ENCODE results near the gene C9. TPM values are rescaled to one million over a fixed set of nuclear protein-coding genes. Genes with fewer than 3 reads are reported as not detected.

The C9 gene
- total and polyA plus RNA-seq, 3 donors from 2014 or later = 0.16 to 0.95 (median 0.74) TPM

DNA sequence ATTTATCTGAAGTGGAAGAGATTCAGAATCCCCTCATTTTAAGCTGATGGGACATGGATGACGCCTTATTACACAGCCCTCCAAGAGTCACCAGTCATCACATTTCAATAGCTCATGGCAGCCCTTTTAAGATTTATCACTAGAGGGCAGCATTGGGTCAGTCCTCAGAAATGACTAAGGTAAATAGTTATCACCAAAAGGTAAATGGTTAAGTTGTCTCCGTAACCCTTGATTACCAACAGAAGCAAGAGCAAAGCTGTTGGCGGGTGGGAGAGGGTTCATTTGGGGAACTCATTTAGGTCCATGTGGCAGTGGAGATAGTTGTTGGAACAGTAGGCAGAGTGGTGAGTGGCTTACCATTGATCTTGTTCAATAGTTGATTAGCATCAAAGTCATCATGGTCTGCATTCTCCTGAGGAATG is 12.0 kb upstream of the C9 start:
- H3K27ac ChIP-seq = no peak overlapping the region
- 64 to 70% methylated on average over 3 of the region's 3 CpGs for WGBS, 2 donors
- no peaks in the 10 kb centered on the region for H3K36me3 ChIP-seq (ENCODE audit: low read depth, missing control alignments)
- H3K4me3 ChIP-seq = no peak overlapping the region
- peak; percentile 55 for DNase-seq
- no peaks in the 10 kb centered on the region for H3K4me1 ChIP-seq
- TF ChIP-seq, protein P1, sequence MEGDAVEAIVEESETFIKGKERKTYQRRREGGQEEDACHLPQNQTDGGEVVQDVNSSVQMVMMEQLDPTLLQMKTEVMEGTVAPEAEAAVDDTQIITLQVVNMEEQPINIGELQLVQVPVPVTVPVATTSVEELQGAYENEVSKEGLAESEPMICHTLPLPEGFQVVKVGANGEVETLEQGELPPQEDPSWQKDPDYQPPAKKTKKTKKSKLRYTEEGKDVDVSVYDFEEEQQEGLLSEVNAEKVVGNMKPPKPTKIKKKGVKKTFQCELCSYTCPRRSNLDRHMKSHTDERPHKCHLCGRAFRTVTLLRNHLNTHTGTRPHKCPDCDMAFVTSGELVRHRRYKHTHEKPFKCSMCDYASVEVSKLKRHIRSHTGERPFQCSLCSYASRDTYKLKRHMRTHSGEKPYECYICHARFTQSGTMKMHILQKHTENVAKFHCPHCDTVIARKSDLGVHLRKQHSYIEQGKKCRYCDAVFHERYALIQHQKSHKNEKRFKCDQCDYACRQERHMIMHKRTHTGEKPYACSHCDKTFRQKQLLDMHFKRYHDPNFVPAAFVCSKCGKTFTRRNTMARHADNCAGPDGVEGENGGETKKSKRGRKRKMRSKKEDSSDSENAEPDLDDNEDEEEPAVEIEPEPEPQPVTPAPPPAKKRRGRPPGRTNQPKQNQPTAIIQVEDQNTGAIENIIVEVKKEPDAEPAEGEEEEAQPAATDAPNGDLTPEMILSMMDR (IDR thresholded peaks at IDR 0.05) = peak; percentile 27 to 70 (median 57)
- TF ChIP-seq POLR2A (IDR thresholded peaks at IDR 0.05) = no peak
- intact Hi-C loops (cut with DNase I; ENCODE audit: low total_unique reads) = loop anchor here (10.0 kb wide), 1 partner anchor 168 kb away; no protein-coding TSS in a partner anchor
- H3K9me3 ChIP-seq = no peaks in the 10 kb centered on the region
- no peaks in the 10 kb centered on the region for H3K27me3 ChIP-seq

DNA sequence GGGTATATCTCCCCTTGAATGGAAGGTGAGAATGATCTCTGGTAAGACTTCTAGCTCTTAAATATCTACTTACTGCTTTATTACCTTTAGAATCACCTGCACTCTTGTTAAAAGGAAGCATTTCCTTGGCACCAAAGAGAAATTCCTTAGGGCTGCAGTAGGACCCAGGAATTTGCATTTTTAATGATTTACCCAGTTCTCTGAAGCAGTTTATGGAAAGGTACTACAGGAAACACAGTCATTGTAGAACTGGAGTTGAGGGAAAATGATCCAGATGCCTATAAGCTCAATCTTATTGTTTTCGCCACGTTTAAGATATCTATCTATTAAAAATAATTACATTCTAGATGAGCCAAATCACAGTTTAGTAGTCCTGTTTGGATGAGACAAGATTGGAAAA is 9.5 kb upstream of the C9 start:
- H3K27ac ChIP-seq = no peak overlapping the region
- H3K36me3 ChIP-seq (ENCODE audit: low read depth, missing control alignments) = no peaks in the 10 kb centered on the region
- H3K27me3 ChIP-seq = no peaks in the 10 kb centered on the region
- no peak for DNase-seq
- H3K9me3 ChIP-seq = no peaks in the 10 kb centered on the region
- H3K4me3 ChIP-seq = no peak overlapping the region
- WGBS, 2 donors = 92 to 95% methylated on average over 2 of the region's 2 CpGs
- H3K4me1 ChIP-seq = no peaks in the 10 kb centered on the region
- intact Hi-C loops (cut with DNase I; ENCODE audit: low total_unique reads) = loop anchor here (10.0 kb wide), 1 partner anchor 171 kb away; no protein-coding TSS in a partner anchor
- TF ChIP-seq POLR2A (IDR thresholded peaks at IDR 0.05) = no peak
- TF ChIP-seq, protein P1 (IDR thresholded peaks at IDR 0.05) = no peak

DNA sequence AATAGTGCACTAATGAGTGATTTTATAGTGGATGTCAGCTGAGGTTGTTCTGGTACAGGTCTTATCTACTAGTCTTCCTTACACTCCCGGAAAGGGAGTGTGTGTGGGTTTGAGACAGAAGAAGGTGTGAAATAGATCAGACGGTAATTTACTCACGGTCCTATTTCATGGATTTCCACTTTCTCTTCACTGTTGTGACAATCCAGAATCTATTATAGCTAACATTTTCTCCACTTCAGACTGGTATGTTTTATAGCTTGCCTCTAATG is 7.0 kb upstream of the C9 start:
- intact Hi-C loops (cut with DNase I; ENCODE audit: low total_unique reads) = loop anchor here (10.0 kb wide), 1 partner anchor 174 kb away; no protein-coding TSS in a partner anchor
- no peaks in the 10 kb centered on the region for H3K27me3 ChIP-seq
- H3K4me3 ChIP-seq = no peak overlapping the region
- no peak for DNase-seq
- no peaks in the 10 kb centered on the region for H3K4me1 ChIP-seq
- TF ChIP-seq POLR2A (IDR thresholded peaks at IDR 0.05) = no peak
- TF ChIP-seq, protein P1 (IDR thresholded peaks at IDR 0.05) = no peak
- no peaks in the 10 kb centered on the region for H3K36me3 ChIP-seq (ENCODE audit: low read depth, missing control alignments)
- H3K9me3 ChIP-seq = no peaks in the 10 kb centered on the region
- WGBS, 2 donors = 57% methylated on average over 3 of the region's 3 CpGs
- H3K27ac ChIP-seq = no peak overlapping the region

DNA sequence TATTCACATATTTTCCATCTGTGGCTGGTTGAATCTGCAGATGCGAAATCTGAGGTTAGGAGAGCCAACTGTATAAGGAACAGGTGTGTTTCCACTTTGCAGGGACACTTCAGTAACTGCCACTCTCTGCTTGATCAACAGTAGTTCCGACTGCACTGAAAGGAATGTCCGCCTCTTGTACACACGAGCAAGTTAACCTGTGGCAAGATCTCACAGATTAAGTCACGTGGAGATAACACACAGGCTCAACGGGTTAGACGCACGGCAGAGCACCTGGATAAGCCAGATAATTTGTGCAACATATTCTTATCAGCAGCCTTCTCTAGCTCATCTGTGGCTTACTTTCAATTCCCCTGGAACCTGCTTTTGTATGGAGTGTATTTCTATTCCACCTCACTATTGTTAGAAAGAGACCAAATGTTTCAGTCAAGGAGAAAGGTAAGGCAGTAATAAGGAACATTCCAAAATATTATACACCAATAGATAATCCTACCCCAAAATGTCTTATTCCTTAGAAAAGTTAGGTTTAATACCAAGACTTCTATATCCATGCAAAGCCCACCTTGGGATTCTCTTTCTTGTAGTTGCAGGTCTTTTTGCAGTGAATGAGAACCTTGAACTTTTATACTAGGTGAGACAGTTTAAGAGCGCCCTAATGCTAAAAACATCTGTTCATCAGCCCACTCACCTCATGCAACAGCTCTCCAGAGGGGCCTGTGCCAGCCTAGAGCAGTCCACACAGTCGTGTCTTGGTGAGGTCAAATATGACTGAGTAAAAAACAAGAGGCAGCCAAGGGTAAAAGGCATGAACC is 6.5 kb upstream of the C9 start:
- WGBS, 2 donors = 67 to 75% methylated on average over 10 of the region's 10 CpGs
- intact Hi-C loops (cut with DNase I; ENCODE audit: low total_unique reads) = loop anchor here (10.0 kb wide), 1 partner anchor 174 kb away; no protein-coding TSS in a partner anchor
- Histone ChIP-seq H3K27ac (no peak overlapping the region), H3K27me3 (no peaks in the 10 kb centered on the region), H3K4me1 (no peaks in the 10 kb centered on the region), H3K36me3 (ENCODE audit: low read depth, missing control alignments) (no peaks in the 10 kb centered on the region), H3K4me3 (no peak overlapping the region), H3K9me3 (no peaks in the 10 kb centered on the region)
- DNase-seq = no peak
- TF ChIP-seq, protein P1 (IDR thresholded peaks at IDR 0.05) = no peak
- no peak for TF ChIP-seq POLR2A (IDR thresholded peaks at IDR 0.05)

All from testis (tissue), 3 donors.